Measurements from ENCODE around the gene ARHGAP1. TPM values are rescaled to one million over a fixed set of nuclear protein-coding genes. Genes with fewer than 3 reads are reported as not detected.
"Not testable (repeated sequence)": the region's sequence is repeated elsewhere in the genome, so short reads cannot be mapped to it uniquely, and the experiment has no call there.

Gene ARHGAP1
- total and polyA plus RNA-seq, 2 donors (not counting 3 experiments of a cell fraction or from before 2014, with no cell fraction given): 30.9 to 58.2 TPM

DNA sequence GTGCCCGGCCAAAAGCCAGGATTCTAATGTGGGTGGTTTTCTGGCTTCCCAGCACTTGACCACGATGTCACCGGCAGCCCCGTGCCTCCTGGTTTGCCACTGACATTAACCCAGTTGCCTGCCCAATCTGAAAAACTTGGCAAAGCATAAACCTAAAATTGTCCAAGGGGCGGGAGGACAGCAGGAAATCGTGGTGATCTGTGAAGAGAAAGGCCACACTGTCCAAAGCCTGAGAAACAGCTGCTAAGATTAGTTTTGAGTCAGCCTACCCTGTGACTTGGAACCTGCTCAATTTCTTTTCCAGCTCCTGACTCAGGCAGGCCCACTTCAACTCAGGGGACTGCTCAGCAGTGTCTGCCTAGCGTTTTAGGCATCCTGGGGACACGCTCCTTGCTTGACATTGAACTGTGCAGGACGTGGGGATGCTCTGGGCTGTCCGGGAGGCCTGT is 10.4 kb upstream of the ARHGAP1 start:
- H3K79me2 ChIP-seq (ENCODE audit: control insufficient read depth, insufficient read depth, low read length): no peaks in the 10 kb centered on the region
- H2AFZ ChIP-seq (ENCODE audit: low read depth, low read length): no peak overlapping the region
- BruUV-seq (replicated peaks): no TSS peak
- no peaks in the 10 kb centered on the region for H3K9me3 ChIP-seq (replicated peaks; ENCODE audit: control insufficient read depth, insufficient read depth, low read length)
- CTCF ChIA-PET: no interaction called here
- no peak overlapping the region for H3K9ac ChIP-seq (replicated peaks; ENCODE audit: extremely low read depth, insufficient read depth, low read length)
- peaks cover 0 to 8% of the 10 kb centered on the region in 2 experiments for H3K36me3 ChIP-seq (ENCODE audit: control insufficient read depth in 2 of 2, extremely low read depth in 1 of 2, insufficient read depth in 2 of 2, low read length in 2 of 2)
- H3K4me2 ChIP-seq (ENCODE audit: insufficient read depth, low read length): no peak overlapping the region
- dilution Hi-C loops (cut with MboI; ENCODE audit: extremely low pct_ligation_motif_present, low sequenced_read_pairs): no loop called here
- H4K20me1 ChIP-seq (replicated peaks; ENCODE audit: control insufficient read depth, extremely low read depth, insufficient read depth, low read length): no peaks in the 10 kb centered on the region
- intact Hi-C loops (cut with micrococcal nuclease): no loop called here
- FAIRE-seq (no peak), DNase-seq (ENCODE audit: low read depth, low spot score) (no peak)
- peaks cover 3% of the 10 kb centered on the region for H3K4me1 ChIP-seq (ENCODE audit: control insufficient read depth, extremely low read depth, insufficient read depth, low read length)
- TF ChIP-seq POLR2A (IDR thresholded peaks at IDR 0.05; ENCODE audit: low read depth, low read length) (no peak), EZH2 (IDR thresholded peaks at IDR 0.05; ENCODE audit: borderline replicate concordance, low read depth, low read length, severe bottlenecking) (no peak), POLR2AphosphoS5 (IDR thresholded peaks at IDR 0.05; ENCODE audit: insufficient read depth, low read depth, low read length) (no peak), JUN (IDR thresholded peaks at IDR 0.05; ENCODE audit: borderline replicate concordance, insufficient read depth, insufficient read length, low read depth) (no peak), FOS (IDR thresholded peaks at IDR 0.05; ENCODE audit: borderline replicate concordance, insufficient read depth, low read length) (no peak)
- POLR2A ChIA-PET: interaction anchor here (0.7 kb wide), 1 partner anchor 62 kb away, joined by 3 read pairs; no protein-coding TSS in a partner anchor
- H3K4me3 ChIP-seq (replicated peaks in 1 of 3; ENCODE audit: insufficient read depth in 1 of 3, low read depth in 1 of 3, low read length in 3 of 3): no peak overlapping the region
- H3K9me1 ChIP-seq (replicated peaks; ENCODE audit: control insufficient read depth, extremely low read depth, insufficient read depth, low read length): no peaks in the 10 kb centered on the region
- H3K27me3 ChIP-seq (ENCODE audit: control insufficient read depth in 2 of 2, insufficient read depth in 2 of 2, low read length in 2 of 2): no peaks in the 10 kb centered on the region
- H3K27ac ChIP-seq (ENCODE audit: insufficient read depth, low read depth, low read length): no peak overlapping the region

GRCh38 chr11:46709351-46709750 is 8.9 kb upstream of the ARHGAP1 start:
- H3K27me3 ChIP-seq (ENCODE audit: control insufficient read depth in 2 of 2, insufficient read depth in 2 of 2, low read length in 2 of 2); CTCF ChIA-PET; H3K4me3 ChIP-seq (replicated peaks in 1 of 3; ENCODE audit: insufficient read depth in 1 of 3, low read depth in 1 of 3, low read length in 3 of 3); H3K9me1 ChIP-seq (replicated peaks; ENCODE audit: control insufficient read depth, extremely low read depth, insufficient read depth, low read length); BruUV-seq (replicated peaks); dilution Hi-C loops (cut with MboI; ENCODE audit: extremely low pct_ligation_motif_present, low sequenced_read_pairs); DNase-seq (ENCODE audit: low read depth, low spot score); H3K9me3 ChIP-seq (replicated peaks; ENCODE audit: control insufficient read depth, insufficient read depth, low read length); FAIRE-seq; POLR2A ChIA-PET; H3K4me2 ChIP-seq (ENCODE audit: insufficient read depth, low read length); H3K9ac ChIP-seq (replicated peaks; ENCODE audit: extremely low read depth, insufficient read depth, low read length); intact Hi-C loops (cut with micrococcal nuclease); H4K20me1 ChIP-seq (replicated peaks; ENCODE audit: control insufficient read depth, extremely low read depth, insufficient read depth, low read length); H2AFZ ChIP-seq (ENCODE audit: low read depth, low read length); H3K27ac ChIP-seq (ENCODE audit: insufficient read depth, low read depth, low read length); H3K79me2 ChIP-seq (ENCODE audit: control insufficient read depth, insufficient read depth, low read length); H3K4me1 ChIP-seq (ENCODE audit: control insufficient read depth, extremely low read depth, insufficient read depth, low read length): not testable (repeated sequence)
- peaks cover 2 to 22% of the 10 kb centered on the region in 2 experiments for H3K36me3 ChIP-seq (ENCODE audit: control insufficient read depth in 2 of 2, extremely low read depth in 1 of 2, insufficient read depth in 2 of 2, low read length in 2 of 2)
